Stimulated activated CD8-positive, alpha-beta memory T cell treated with anti-CD3 and anti-CD28 coated beads, Interleukin-15, amount 100 ng/mL, for 24 hours (primary cell): Measurements from ENCODE around the gene LMBR1.
"Not testable (repeated sequence)": the region's sequence is repeated elsewhere in the genome, so short reads cannot be mapped to it uniquely, and the experiment has no call there.

Experiments used
- DNase-seq: peaks from one replicate; pipeline ENCODE4 v3.0.0-alpha.2; 2020; ENCODE audit warnings: low read depth

LMBR1 gene

DNA sequence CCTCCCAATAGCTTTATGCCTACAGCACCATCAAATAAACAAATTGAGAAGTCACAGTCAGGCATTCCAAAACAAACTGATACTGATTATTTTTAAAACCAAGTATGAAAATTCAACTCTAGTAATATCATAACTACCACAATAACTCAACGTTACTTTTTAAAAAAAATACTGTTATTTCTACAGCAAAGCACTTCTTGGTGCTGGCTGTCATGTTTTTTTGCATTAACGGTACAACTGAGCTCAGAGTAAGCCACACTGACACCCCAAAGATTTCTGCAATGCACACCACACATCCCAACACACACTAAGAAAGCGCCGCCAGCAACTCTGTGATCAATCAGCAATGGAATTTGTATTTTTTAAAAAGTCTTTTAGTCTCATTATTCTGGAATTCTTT is 138.8 kb downstream of the LMBR1 start:
- no peak for DNase-seq

DNA sequence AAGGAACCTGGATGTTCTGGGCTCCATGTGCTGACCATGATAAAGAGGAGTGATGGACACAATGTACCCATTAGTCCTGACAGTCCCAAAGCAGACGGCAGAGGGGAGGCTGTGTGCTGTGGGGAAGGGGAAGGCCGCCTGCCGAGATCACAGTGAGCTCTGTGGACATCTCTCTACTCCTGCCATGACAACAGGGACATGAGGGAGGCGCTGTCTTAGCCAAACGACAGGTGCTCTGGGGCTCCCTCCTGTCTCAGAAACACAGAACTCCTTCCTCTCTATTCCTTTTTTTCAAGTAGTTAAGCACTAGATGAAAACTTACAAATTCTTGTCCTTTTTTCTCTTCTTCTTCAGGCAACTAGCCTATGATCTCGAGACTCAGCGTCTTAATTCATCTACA is 139.4 kb downstream of the LMBR1 start:
- DNase-seq: no peak

DNA sequence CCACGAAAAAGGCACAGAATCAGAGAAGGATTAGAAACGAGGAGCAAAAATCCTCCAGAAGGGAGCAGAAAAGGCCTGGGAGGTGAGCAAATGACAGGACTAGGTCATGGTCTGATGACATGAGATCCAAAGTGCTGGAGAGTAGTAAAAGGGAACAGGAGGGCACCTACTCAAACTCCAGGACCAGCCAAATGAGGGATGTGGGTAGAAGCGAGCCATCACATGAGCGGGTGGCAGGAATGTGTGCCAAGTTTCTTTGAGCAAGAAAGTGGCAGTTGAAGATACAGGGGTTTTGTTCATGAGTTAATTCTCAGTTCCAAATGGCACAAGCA is 139.8 kb downstream of the LMBR1 start:
- no peak for DNase-seq

DNA sequence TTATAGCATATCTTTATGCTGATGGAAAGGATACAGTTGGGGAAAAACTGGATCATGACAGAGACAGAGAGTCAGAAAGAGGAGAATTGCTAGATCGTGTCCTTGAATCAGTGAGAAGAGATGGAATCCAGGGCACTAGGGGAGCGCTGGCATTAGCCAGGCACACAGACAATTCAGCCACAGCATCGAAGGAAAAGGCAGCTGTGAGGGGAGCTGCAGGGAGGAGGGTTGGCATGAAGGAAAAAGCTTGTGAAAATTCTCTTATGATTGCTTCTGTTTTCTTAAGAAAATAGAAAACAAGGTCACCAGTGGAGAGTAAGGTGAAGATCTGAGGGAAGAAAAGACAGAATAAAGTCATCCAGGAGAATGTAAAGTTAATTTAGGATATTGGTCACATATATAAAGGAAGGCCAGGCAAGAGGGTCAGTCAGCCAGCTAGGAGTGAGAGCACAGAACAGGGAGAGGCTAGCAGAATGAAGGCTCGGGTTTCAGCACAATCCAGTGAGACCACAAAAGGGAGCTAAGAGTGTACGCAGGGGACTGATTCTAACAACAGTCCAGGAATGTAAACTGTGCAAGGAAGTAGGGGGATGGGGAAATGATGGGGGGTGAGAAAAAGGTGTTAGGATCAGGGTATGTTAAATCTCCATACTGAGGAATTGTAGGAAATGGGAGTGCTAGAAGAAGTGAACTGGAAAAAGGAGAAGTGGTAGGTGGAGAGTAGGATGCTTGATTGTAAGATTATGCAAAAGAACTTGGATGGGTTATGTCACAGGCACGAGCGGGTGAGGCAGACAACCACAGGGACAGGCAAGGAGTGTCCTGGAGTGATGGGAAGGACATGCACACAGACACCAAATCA is 140.4 kb downstream of the LMBR1 start:
- DNase-seq: no peak

DNA sequence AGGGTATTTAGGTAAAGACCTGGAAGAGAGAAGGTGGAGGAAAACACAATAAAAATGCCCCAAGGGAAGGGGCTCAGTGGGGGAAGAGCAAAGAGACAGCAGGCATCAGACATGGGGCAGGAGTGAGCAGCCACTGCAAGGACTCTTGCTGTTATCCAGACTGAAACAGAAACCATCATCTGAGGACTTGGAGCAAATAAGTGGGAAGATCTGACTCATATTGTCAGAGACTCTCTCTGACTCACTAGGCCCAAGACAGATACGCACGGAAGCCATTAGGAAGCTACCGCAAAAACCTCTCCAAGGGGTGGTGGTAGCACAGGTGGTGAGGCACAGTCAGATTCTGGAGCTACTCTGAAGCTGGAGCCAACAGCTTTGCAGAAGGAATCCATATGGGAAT is 141.7 kb downstream of the LMBR1 start:
- no peak for DNase-seq

DNA sequence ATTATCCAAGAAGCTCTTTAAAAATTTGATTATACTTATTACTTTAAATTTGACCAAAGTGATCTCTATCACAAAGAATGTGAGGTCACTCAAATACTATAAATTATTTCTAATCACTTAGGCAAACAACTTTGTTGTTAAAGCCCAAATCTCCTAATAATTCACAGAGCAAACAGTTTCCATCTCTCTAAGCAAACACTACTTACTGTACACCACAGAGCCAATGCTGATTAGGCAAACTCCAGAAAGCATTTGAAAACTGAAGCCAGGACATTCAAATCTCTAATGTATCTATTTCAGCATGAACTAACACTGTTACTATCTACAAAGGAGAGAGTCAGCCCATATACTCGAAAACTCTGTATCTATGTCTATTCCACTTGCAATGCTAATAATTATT is 145.3 kb downstream of the LMBR1 start:
- no peak for DNase-seq

DNA sequence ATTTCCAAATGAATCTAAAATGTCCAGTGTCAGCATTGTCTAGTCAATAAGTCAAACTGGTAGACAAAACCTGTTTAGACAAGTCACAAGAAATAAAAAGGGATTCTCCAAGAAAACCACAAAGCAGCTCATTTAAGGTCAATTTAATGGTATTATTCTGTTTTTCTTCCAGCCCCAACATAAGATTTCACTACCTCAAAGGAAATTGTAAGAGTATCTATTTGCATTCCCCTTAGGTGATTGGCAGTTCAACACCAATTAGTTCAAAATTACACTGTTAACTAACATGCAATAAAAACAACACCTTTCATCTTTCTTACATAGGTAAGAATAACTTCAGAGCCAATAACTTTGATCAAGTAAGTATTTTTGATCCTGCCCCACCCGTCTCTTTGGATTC is 146.1 kb downstream of the LMBR1 start:
- no peak for DNase-seq

DNA sequence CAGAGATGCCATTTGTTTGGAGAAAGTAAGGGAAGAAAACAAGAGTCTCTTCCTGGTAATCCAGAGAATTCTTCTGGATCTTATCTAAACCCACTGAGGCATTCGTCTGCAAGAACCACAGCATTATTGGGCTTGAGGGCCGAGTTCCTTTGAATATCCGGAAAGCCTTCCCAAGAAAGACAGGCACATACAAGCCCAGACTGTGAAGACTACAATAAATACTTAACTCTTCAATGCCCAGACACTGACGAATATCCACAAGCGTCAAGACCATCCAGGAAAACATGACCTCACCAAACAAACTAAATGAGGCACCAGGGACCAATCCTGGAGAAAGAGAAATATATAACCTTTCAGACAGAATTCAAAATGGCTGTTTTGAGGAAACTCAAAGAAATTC is 153.4 kb downstream of the LMBR1 start:
- DNase-seq: no peak

DNA sequence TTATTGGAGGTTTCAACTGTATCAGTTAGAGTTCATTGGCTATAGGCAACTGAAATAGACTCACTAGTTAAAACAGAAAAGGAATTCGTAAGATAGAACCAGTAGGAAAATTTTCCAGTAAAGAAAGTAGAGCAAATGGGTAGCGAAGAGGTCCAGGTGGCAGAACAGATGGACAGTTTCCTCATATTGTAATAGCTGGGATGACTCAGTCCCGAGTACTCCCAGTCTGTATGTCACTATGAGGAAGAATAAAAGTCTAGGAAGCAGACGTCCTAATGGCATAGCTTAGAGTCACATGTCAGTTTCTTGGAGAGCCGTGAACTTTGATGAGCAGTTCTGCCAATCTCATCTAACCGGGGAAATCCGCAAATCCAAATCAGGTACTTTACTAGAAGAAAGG is 157.1 kb downstream of the LMBR1 start:
- DNase-seq: no peak

DNA sequence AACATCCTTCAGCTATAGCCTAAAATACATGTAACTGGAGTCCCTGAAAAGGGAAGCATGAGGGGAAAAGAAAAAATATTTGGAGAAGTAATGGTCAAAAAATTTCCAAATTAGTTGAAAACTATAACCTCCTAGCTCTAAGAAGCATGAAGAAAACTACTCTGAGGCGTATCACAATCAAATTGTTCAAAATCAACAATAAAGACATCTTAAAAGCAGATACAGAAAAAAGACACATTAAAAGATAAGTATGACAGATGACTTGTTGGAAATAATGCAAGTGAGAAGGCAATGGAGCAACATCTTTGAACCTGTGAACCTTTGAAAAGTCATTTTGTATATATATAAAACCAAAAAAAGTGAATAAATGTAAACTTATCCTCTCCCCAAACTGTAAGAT is 159.3 kb downstream of the LMBR1 start:
- DNase-seq: no peak

DNA sequence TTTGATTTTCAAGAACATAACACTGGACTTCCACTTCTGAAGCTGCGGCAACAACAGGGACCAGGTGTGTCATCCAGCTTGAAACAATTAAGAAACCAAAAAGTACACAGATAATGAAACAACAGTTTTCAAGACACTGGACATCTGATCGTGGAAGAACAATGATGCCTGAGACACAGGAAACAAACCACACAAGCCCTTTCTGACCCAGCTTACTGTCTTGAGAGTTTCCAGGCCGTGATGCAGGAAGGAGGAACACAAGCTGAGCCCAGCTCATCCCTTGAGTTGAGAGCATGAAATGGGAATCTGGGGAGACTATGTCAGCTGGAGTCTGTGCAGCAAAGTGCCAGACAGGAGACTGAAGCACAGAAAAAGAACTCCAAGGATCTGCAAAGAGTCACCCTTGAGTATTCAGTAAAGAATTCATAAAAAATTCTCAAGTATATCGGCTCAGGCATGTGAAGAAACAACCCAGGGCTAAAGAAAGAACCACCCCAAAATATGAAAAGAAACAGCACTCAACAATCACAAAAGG is 160.8 kb downstream of the LMBR1 start:
- DNase-seq: no peak

DNA sequence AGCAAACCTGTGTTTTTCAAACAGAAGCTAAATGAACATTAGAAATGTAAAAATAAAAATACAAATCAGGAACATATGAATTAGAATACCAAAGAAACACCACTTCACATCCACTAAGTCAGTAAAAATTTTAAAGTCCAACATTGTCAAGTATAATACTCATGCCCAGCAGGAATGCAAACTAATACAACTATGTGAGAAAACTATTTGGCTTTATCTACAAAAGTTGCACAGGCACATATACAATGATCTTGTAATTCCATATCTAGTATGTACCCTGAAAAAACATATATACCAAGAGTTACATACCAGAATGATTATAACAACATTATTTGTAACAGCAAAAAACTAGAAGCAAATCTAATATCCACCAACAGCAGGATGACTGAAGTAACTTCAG is 161.3 kb downstream of the LMBR1 start:
- no peak for DNase-seq

DNA sequence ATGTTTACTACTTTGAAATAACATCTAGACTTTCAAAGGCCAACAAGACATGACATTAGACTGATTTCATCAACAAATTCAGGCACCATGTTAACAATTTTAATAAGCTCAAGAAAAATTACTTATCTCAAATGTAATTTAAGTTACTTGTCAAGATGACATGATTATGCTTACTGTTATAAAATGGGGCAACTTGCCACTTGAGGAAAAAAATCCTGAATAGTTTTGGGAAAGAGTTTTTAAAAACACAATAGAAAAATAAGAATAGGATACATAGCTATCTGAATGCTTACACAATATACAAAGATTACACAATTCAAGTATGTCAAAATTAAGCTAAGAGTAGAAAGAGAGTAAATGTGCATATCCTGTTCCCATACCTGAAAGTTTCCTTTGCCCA is 167.0 kb downstream of the LMBR1 start:
- no peak for DNase-seq

DNA sequence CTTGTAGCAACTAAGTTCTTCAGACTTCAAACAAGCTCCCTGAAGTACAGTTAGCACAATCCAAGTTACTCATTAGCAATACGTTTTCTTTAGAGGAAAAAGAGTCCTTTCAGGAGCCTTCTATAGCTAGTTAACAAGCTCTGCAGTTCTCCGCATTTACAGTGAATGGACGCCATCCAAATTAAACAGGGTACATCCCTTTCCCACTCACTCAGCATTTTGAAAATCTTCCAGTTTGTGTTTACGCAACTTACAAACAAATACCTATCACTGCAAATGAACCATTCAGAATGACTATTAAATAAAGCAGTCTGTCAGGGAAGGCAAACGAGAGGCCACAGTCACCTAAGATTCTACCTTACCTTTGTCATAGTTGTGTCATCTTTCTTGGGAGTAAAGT is 167.9 kb downstream of the LMBR1 start:
- no peak for DNase-seq

DNA sequence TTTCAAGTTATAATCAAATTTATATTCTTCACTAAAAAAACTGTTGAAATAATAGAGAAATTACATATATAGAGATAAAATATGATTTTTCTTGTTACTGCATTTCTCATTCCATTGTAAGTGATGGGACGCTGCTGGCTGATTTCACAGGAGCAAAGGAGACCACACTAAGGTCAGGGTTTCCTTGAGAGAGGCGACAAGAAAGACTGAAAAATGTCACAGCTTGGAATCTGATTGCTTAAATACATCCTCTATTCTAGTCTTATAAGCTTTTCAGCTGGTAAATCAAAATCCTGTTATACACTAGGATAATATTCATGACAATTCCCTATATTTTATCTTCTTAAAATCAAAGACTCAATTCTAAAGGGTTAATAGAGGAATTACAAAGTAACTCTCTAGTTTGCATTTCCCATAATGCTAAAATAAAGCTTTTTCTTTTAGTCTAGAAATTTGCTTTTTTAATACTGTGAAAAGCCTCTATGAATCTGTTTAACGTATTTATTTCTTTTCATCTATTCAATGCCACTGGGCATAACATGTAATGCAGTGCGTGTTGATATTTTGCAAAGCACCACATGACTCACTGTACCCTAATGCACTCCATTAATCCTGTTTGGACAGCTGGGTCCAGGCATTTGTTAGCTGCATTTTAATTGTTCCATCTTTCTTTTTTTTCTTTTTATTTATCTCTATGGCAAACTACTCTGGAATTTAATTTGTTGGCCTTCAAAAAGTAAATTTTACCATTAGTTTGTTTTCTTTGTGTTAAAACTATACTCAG is 170.7 kb downstream of the LMBR1 start:
- DNase-seq: no peak

DNA sequence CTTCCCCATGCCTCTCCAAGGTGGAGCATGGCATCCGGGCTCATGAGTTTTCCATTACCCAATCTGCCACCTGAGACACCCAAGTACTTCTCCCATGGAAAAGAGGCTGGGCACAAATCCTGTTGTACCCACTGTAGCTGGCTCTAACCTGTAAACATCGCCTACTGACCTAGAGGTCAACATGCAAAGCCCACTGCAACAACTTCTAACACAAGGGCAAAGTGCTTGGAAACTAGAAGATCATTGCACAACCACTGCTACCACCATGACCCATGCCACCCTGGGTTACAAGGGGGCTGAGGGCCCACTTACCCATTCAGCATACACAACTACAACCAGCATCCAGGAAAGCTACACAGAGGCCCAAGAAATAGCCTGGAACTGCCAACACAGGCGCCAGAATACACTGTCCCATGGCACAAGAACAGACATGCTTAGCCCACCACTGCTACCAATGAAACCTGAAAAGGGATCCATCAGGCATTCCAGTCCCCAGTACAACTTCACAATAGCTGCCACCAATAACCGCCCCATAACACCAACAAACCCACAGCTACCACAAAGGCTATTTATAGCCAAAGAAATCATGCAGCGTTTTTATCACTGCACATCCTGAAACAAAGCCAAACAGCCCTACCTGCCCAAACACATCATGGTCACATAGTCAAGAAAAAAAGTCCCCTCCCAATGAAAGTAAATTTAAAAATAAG is 189.1 kb downstream of the LMBR1 start:
- no peak for DNase-seq

DNA sequence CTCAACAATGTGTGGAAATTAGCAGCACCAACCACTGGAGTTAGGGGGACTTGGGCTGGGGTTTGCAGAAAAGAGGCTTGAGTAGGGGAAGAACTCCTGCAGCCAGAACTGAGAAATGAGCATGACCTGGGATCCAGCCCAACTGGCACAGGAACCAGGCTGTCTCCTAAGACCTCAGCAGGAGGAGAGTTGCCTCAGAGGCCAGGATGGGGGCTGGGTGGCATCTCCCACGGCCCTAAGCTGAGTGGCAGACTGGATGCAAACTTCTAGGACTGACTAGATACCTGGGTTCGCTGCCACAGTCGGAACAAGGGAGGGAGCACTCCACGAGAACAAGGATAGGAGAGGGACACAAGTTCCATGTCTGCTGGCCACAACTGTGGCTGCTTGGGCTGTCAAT is 189.8 kb downstream of the LMBR1 start:
- no peak for DNase-seq

DNA sequence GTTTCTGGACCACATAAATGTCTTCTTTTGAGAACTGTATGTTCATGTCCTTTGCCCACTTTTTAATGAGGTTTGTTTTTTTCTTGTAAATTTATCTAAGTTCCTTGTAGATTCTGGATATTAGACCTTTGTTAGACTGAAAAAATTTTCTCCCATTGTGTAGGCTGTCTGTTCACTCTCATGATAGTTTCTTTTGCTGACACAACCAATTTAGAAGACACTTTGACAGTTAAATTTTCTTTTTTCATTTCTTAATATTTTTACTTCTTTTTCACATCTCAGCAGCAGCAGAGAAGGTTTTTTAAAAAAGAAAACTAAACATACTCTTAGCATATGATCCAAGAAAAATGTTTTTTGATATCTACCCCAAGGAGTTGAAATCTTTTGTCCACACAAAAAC is 190.6 kb downstream of the LMBR1 start:
- DNase-seq: no peak

DNA sequence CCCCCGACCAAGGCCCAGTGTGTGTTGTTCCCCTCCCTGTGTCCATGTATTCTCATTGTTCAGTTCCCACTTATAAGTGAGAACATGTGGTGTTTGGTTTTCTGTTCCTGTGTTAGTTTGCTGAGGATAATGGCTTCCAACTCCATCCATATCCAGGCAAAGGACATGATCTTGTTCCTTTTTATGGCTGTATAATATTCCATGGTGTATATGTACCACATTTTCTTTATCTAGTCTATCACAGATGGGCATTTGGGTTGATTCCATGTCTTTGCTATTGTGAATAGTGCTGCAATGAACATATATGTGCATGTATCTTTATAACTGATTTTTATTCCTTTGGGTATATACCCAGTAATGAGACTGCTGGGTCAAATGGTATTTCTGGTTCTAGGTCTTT is 191.2 kb downstream of the LMBR1 start:
- DNase-seq: not testable (repeated sequence)

DNA sequence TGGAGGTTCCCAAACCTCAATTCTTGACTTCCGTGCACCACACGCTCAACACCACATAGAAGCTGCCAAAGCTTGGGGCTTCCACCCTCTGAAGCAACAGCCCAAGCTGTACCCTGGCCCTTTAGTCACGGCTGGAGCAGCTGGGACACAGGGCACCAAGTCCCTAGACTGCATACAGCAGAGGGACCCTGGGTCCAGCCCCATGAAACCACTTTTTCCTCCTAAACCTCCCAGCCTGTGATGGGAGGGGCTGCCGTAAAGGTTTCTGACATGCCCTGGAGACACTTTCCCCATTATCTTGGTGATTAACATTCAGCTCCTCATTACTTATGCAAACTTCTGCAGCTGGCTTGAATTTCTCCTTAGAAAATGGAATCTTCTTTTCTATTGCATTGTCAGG is 194.5 kb downstream of the LMBR1 start:
- DNase-seq: not testable (repeated sequence)

DNA sequence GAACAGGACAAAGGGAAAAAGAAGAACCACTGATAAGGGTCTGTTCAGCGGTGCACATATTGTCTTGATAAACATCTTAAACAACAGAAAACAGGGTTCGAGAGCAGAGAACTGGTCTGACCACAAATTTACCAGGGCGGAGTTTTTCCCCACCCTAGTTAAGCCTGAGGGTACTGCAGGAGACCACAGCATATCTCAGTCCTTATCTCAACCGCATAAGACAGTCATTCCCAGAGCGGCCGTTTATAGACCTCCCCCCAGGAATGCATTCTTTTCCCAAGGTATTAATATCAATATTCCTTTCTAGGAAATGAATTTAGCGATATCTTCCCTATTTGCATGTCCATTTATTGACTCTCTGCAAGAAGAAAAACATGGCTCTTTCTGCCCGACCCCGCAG is 195.7 kb downstream of the LMBR1 start:
- DNase-seq: not testable (repeated sequence)

DNA sequence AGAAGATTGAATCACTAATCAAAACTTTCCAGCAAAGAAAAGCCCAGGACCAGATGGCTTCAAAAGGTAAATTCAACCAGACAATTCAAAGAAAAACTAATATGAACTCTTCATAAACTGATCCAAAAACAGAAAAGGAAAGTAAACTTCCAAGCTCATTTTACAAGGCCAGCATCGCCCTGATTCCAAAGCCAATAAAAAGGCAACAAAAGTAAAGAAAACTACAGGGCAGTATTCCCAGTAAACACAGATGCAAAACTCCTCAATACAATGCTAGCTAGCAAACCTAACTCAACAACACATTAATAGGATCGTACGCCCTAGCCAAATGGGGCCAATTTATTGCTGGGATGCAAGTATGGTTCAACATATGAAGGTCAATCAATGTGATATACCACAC is 199.4 kb downstream of the LMBR1 start:
- DNase-seq: no peak

DNA sequence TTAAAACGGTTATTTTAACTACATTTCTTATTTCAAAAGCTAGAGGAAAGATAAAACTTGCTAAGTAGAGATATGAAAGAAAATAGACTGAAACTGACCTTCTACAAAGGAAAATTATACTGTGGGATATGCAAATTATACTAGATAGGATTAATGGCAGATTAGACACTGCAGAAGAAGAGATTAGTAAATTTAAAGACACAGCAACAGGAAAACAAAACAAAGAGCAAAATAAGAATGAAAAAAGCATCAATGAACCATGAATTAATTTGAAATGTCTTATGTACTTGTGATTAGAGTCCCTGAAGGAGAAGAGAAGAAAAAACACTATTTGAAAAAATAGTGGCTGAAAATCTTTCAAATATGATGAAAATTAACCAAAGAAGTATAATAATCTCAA is 200.1 kb downstream of the LMBR1 start:
- DNase-seq: no peak
